HG02840 (cell line): ENCODE measurements around the gene MED13.
A peak's percentile ranks its signal among the peaks of the same experiment; 100 is the strongest.

ENCODE experiments used
- ATAC-seq: cut with Tn5 transposase; IDR thresholded peaks from one replicate; pipeline ENCODE4 v1.9.1; 2021; ENCODE audit warnings: mild to moderate bottlenecking, moderate library complexity, moderate number of reproducible peaks; ENCODE audit not compliant: unreplicated experiment, low FRiP score

The MED13 gene, protein sequence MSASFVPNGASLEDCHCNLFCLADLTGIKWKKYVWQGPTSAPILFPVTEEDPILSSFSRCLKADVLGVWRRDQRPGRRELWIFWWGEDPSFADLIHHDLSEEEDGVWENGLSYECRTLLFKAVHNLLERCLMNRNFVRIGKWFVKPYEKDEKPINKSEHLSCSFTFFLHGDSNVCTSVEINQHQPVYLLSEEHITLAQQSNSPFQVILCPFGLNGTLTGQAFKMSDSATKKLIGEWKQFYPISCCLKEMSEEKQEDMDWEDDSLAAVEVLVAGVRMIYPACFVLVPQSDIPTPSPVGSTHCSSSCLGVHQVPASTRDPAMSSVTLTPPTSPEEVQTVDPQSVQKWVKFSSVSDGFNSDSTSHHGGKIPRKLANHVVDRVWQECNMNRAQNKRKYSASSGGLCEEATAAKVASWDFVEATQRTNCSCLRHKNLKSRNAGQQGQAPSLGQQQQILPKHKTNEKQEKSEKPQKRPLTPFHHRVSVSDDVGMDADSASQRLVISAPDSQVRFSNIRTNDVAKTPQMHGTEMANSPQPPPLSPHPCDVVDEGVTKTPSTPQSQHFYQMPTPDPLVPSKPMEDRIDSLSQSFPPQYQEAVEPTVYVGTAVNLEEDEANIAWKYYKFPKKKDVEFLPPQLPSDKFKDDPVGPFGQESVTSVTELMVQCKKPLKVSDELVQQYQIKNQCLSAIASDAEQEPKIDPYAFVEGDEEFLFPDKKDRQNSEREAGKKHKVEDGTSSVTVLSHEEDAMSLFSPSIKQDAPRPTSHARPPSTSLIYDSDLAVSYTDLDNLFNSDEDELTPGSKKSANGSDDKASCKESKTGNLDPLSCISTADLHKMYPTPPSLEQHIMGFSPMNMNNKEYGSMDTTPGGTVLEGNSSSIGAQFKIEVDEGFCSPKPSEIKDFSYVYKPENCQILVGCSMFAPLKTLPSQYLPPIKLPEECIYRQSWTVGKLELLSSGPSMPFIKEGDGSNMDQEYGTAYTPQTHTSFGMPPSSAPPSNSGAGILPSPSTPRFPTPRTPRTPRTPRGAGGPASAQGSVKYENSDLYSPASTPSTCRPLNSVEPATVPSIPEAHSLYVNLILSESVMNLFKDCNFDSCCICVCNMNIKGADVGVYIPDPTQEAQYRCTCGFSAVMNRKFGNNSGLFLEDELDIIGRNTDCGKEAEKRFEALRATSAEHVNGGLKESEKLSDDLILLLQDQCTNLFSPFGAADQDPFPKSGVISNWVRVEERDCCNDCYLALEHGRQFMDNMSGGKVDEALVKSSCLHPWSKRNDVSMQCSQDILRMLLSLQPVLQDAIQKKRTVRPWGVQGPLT (N-terminal part only)

DNA sequence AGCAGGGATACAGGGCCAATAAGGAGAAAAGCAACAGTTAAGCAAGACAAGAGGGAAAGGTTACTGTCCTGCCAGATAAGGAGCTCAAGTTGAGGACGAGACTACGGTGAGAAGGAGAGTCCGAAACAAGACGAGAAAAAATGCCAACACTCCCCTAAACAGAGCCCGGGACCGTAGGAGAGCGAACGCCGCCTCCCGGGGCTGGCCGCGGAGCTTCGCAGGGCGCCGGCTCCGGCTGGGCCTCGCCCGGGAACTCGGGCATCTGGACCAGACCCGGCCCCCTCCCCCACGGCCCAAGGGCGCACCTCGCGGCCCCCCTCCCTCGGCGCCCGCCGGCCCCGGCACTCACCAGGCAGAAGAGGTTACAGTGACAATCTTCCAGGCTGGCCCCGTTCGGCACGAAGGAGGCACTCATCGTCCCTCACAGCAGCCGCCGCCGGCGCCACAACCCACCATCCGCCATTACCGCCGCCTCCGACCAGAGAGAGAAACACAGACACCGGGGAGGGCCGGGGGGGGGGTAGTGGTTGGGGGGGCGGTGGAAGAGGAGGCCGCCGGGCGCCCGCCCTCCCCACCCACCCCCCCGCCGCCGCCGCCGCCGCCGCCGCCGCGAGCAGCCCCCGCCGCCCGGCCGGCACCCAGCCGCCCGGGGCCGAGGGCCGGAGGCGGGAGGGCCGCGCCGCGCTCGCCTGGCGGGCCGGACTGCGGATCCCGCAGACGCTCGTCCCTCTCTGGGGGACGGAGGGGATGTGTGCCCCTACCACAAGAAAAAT lies at the start of gene MED13:
Gene MED13, minus strand, starts transcription at position 488 of the 773 bp plus-strand sequence. Its CDS starts 73 bp downstream, at position 415.
- peak; percentile 28 for ATAC-seq

DNA sequence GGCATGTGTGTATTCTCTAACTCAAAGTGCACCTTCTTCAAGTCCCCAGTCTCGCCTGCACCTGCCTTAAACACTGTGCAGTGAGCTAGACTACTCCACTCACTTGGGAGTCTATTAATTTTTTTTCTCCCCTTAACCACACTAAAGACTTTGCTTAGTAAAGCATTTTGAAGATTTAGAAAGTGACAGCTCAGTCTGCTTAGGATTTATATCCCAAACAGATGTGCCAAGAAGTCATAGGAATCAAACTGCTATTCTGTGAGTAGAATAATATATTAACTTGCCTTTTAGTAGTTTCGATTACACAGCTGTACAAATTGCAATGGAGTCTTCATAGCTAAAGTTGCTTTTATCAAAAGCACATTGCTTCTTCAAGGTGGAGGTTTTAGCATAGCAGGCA lies 47.2 kb upstream of the MED13 start:
- ATAC-seq: no peak

GRCh38 chr17:62111562-62112171 lies 46.6 kb upstream of the MED13 start:
- ATAC-seq: no peak

- no peak for ATAC-seq
Measured at GRCh38 chr17:62110923-62111484, 45.9 kb upstream of the MED13 start.

DNA sequence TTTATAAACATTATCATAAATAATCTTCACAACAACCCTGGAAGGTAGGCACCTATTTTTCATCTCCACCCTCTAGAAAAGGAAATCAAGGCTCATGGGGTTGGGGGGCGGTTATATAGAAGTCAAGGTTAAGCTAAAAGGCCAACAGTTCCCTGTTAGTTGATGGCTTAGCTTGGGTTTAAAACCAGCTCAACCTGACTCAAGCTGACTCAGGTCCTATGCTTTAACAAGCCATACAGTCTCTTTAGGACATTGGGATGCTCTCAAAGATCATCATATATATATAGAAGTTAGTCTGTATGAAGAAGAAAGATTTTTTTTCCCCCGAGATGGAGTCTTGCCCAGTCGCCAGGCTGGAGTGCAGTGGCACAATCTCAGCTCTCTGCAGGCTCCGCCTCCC lies 44.8 kb upstream of the MED13 start:
- ATAC-seq: no peak

DNA sequence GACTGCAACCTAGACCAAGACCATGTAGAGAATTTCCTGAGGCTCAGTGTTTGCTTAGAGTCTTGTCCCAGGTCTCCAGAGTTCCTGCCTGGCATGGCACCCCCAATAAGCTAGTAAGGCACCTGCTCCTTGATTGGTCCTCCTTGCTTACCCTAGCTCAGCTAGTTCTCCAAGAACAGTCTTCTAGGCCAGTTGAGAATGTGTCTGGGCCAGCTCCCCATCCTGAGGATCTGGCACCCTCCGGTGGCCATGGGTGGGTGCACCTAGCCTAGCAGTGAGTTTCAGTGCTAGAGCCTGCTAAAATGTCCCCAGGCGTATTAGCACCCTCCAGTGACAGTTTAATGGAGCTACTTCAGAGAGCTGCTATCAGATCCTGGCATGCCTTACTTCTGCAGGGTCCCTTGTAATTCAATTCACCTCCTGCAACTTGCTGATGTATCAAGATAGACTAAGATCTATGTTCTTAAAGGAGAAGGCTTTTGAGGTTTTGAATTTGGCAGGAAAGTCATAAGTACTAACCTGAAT lies 44.4 kb upstream of the MED13 start:
- no peak for ATAC-seq

DNA sequence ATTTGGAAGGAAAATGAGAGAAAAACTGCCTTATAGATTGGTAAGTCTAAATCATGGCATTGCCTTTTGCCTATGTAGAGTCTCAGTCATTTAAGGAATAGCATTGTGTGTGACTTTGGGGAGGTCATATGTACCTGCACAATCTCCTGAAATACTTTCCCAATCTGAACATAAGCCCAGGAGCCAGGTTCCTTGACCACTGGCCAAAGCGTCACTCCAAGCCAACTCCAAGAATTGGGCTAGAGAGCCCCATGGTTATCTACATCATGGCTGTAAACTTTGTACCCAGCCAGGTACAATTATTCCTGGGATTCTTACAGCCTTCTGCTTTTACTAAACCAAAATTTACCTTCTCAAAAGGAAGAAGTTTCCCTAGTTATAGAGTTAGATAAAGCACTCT lies 40.8 kb upstream of the MED13 start:
- ATAC-seq: no peak

DNA sequence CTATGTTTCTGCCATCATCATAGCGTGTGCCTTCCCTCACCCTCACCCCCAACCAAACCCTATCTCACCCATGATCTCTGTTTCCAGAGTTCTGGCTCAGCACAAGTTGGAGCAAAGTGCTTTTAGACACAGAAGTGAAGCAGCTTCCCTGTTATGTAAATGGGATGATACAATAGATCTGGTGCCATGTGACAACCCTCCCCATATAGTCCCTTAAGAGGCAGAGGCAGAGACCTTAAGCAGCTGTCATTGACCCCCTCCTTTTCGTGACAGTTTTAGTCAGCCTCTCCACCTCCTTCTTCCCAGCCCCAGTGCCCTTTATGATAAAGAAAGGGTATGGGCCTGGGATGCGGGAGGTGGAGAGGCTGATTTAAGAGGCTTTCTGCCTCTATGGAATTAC lies 40.3 kb upstream of the MED13 start:
- no peak for ATAC-seq

GRCh38 chr17:62101515-62101914 lies 36.4 kb upstream of the MED13 start:
- no peak for ATAC-seq

DNA sequence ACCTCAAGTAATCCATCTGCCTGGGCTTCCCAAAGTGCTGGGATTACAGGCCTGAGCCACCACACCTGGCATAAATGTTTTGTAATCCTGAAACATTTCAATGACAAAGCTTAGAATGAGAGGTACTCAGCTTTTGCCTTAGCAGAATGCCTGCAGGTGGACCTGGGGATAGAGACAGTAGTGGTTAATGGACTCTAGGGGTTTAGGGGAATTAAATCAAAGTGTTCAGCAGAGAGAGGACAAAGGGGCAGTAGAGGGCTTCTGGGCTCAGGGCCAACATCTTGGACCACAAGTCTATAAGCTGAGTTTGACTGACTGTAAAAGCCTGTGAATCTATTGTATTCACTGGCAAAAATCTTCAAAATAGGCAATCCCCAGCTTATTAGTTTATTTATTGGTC lies 36.0 kb upstream of the MED13 start:
- ATAC-seq: no peak

GRCh38 chr17:62100055-62100454 lies 35.0 kb upstream of the MED13 start:
- no peak for ATAC-seq

- no peak for ATAC-seq
Measured at GRCh38 chr17:62099532-62099931, 34.5 kb upstream of the MED13 start.

DNA sequence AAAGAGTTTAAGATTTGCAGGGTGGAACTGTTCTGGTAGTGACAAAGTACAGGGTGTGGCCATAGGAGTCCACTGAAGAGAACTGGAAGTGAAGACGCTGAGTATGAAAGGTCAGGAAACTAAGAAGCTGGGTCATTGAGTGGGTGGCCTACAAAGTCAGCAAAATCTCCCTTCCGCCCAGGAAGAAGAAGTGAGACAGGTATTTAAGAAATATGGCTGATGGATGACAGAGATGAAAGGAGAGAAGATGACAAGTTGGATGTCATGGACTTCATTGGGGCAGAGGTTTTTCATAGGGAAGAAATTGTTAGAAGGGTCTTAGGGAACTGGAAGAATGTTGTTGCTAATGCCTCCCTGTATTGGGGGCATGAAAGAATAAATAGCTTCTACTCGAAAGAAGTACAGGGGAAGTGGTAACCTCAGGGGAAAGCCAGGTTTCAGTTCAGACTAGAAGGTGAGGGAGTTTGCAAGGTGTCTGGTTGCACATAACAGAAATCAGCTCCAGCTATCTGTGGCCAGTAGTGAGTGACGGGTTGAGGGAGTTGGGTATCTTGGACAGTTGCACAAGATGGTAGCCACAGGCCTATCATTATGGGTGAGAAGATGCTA lies 33.6 kb upstream of the MED13 start:
- ATAC-seq: peak; percentile 81

GRCh38 chr17:62096401-62096670 lies 31.3 kb upstream of the MED13 start:
- no peak for ATAC-seq

DNA sequence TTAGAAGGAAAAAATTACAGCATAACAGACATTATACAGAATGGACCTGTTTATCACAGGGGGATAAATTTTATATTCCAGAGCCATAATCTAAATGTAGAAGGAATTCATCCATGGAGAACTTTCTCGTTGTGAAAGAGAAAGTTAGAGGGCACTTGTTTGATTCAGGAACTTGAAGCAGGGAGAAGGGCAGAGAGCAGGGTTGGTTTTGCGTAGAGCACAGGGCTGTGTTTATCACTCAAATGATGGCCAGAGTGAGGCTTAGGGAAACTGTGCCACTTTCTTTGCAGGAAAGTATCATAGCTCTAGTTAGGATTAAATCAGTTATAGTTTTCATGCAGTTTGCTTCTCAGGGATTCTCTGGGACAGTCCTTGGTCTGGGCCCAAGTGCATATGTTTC lies 29.1 kb upstream of the MED13 start:
- ATAC-seq: no peak

DNA sequence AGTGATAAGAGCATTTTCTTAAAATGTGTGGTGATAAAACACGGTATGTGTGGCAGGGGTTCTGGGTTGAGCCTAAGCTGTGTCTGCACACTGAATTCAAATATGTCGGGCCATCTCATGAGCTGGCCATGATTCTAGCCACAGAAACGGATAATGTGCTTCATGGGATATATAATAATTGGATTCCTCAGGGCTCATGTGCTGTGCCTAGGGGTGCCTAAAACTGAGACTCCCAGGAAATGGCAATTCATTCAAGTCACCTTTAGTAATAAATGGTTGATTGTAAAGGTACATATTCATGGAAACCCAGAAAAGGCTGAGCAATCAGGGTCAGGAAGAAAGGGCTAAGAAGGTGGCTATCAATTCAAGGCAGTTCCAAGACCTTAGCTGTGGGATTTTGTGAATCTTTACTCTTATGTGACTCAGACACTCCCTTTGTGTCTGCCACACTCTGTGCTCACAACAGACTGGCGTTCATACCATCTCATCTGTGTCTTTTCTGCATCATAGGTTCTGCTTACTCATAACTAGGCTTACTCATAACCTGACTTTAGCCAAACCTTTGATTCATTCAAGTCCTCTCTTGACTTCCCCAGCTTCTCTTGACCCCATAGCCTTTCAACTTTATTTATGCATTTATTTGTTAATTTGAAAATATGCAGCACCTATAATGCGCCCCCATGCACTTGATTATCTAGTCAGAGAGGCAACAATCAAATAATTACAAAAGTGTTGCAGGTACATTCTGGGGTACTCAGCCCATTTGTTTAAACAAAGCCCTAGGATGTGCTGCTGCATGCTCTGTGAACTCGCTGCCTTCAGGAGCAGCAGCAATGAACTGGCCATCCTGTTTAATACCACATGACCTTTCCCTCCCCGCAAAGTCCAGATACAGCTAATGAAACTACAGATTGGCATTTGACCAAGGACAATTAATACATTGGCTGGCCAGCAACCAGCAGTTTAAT lies 28.4 kb upstream of the MED13 start:
- ATAC-seq: peak; percentile 95

- no peak for ATAC-seq
Measured at GRCh38 chr17:62092784-62093183, 27.7 kb upstream of the MED13 start.

GRCh38 chr17:62091804-62092203 lies 26.7 kb upstream of the MED13 start:
- no peak for ATAC-seq
